Activated naive CD4-positive, alpha-beta T cell treated with anti-CD3 and anti-CD28 coated beads, Interleukin-2, amount 50 U/mL, for 24 hours (primary cell): ENCODE data around the gene BAIAP2.

Experiments used
- H3K27ac Mint-ChIP-seq: one replicate; pipeline ENCODE4 v1.8.0; 2021; ENCODE audit warnings: mild to moderate bottlenecking, mixed read lengths
- H3K27me3 Mint-ChIP-seq: one replicate; pipeline ENCODE4 v1.8.0; 2021; ENCODE audit warnings: mixed read lengths
- H3K36me3 Mint-ChIP-seq: one replicate; pipeline ENCODE4 v1.8.0; 2021; ENCODE audit warnings: mixed read lengths
- H3K4me1 Mint-ChIP-seq: one replicate; pipeline ENCODE4 v1.8.0; 2021; ENCODE audit warnings: mixed read lengths
- H3K4me3 Mint-ChIP-seq: one replicate; pipeline ENCODE4 v1.8.0; 2021; ENCODE audit warnings: mild to moderate bottlenecking, mixed read lengths
- H3K9me3 Mint-ChIP-seq: one replicate; pipeline ENCODE4 v1.8.0; 2021; ENCODE audit warnings: mixed read lengths

The BAIAP2 gene

GRCh38 chr17:81154961-81155360 is 120.0 kb downstream of the BAIAP2 start:
- no peaks in the 10 kb centered on the region for H3K9me3 Mint-ChIP-seq
- no peaks in the 10 kb centered on the region for H3K27me3 Mint-ChIP-seq
- H3K27ac Mint-ChIP-seq = no peak overlapping the region
- no peaks in the 10 kb centered on the region for H3K36me3 Mint-ChIP-seq
- H3K4me3 Mint-ChIP-seq = no peak overlapping the region
- no peaks in the 10 kb centered on the region for H3K4me1 Mint-ChIP-seq

- no peak overlapping the region for H3K4me3 Mint-ChIP-seq
These were observed 122.2 kb downstream of the BAIAP2 start for GRCh38 chr17:81156866-81157805.

DNA sequence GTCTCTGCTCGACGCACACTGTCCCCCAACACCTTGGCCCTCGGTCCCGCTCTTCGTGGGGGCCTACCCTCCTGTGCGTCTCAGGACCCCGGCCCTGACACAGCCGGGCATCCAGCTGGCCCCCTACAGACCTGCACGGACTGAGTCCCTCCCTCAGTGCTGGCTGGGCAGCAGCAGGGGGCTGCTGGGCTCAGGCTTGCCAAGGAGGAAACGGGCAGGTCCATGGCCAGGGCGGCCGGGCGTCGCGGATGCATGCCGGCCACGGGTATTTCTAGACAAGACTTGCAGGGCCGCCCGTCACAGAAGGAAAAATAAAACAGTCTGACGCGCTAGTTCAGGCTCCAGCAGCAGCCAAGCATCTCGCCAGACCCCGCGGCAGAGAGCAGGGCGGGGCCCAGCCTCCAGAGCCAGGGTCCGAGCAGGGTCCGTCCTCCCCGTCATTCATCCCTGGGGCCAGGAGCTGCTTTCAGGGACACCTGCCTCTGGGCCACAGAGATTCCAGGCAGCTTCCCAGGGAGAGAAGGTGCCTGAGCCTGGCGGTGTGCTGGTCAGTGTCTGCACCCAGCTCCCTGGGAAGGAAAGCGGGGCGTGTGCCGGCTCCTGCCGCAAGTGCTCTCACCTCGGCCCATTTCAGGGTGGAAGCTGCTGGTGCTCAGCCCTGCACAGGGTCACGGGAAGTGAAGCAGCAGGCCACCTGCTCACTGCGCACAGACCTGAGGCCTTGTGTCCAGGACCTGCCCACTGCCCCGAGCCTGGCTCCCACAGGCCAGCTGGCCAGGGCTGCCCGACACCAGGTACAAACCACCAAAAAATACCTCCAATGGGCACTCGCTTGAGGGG is 123.1 kb downstream of the BAIAP2 start:
- H3K36me3 Mint-ChIP-seq = no peaks in the 10 kb centered on the region
- H3K27ac Mint-ChIP-seq = no peak overlapping the region
- no peak overlapping the region for H3K4me3 Mint-ChIP-seq
- no peaks in the 10 kb centered on the region for H3K27me3 Mint-ChIP-seq
- H3K9me3 Mint-ChIP-seq = no peaks in the 10 kb centered on the region
- peaks cover 7% of the 10 kb centered on the region for H3K4me1 Mint-ChIP-seq

More at GRCh38 chr17:81156866-81157805, 122.2 kb downstream of the BAIAP2 start:
- Mint-ChIP-seq H3K36me3 (no peaks in the 10 kb centered on the region), H3K27ac (no peak overlapping the region), H3K9me3 (no peaks in the 10 kb centered on the region), H3K4me1 (peaks cover 7% of the 10 kb centered on the region), H3K27me3 (no peaks in the 10 kb centered on the region)

DNA sequence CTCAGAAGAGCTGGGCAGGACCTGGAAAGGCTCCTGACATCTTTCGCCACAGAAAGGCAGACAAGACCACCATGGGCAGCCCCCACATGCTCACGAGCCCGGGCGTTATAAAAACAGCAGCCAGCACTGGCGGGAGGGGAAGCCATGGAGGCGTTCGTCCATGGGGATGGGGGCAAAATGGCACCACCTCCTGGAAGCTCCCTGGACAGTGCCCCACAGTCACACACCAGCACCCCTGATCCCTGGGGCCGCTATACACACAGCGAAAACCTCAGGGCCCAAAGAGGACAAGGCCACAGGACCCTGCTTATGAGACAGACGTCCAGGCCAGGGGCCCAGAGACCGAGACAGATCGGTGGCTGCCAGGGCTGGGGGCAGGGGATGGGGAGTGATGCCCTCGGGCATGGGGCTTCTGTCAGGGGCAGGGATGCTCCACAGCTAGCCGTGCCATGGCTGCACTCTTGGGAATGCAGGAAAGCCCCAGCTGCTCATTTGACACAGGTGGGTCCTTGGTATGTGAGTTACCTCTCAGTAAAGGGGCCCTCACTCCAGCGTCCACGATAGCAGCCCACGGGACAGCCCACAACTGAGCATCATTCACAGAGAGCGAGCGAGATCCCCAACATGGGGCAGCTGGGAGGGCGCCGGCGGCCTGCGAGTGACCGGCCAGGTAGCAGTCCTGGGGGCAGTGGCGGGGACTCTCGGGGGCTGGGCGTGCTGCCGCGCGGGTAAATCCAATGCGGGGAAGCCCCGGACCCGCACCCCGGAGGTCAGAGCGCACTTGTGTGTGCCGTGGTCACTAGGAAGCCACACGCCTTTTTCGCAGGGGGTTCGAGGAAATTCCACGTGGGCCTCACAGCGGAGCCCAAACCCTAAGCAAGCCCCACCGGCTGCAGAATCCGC is 124.0 kb downstream of the BAIAP2 start:
- Mint-ChIP-seq H3K27ac (no peak overlapping the region), H3K9me3 (no peaks in the 10 kb centered on the region), H3K27me3 (no peaks in the 10 kb centered on the region), H3K4me1 (peaks cover 7% of the 10 kb centered on the region), H3K4me3 (no peak overlapping the region), H3K36me3 (no peaks in the 10 kb centered on the region)

GRCh38 chr17:81159611-81160265 is 124.8 kb downstream of the BAIAP2 start:
- Mint-ChIP-seq H3K27me3 (no peaks in the 10 kb centered on the region), H3K36me3 (no peaks in the 10 kb centered on the region), H3K4me3 (no peak overlapping the region), H3K9me3 (no peaks in the 10 kb centered on the region), H3K4me1 (peaks cover 11% of the 10 kb centered on the region), H3K27ac (no peak overlapping the region)

- H3K36me3 Mint-ChIP-seq = no peaks in the 10 kb centered on the region
- H3K27me3 Mint-ChIP-seq = no peaks in the 10 kb centered on the region
- peak overlapping the region; percentile 74 for H3K4me3 Mint-ChIP-seq
- no peaks in the 10 kb centered on the region for H3K9me3 Mint-ChIP-seq
- no peak overlapping the region for H3K27ac Mint-ChIP-seq
- peaks cover 11% of the 10 kb centered on the region for H3K4me1 Mint-ChIP-seq
These were observed 125.4 kb downstream of the BAIAP2 start for GRCh38 chr17:81160306-81160705.

DNA sequence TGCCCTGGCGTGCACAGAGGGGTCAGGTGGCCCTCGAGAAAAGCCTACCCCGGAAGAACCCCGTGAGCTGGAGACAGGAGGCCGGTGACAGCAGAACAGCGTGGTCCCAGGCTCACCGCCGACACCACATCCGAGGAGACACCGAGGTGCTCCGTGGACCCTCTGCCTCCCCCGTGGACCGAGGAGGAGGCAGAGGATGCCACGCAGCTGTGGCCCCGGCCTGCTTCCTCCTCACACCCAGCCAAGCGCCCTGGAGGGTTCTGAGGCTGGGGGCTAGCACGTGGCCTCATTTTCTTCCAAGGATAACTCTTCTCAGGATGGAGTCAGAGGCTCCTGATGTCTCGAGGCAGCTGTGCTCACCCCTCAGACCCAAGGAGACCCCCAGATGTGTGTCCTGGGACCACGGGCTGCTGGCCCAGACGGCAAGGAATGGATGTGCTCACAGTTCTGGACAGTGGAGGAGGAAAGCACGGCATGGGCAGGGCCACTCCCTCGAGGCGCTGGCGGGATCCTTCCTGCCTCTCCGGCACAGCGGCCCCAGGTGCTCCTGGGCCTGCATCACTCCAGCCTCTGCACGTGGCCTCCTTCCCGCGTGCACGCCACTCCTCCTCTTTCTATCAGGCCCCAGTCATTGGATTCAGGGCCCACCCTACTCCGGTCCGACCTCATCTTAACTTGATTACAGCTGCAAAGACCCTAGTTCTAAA is 125.9 kb downstream of the BAIAP2 start:
- Mint-ChIP-seq H3K4me1 (peaks cover 11% of the 10 kb centered on the region), H3K27me3 (no peaks in the 10 kb centered on the region), H3K9me3 (no peaks in the 10 kb centered on the region), H3K36me3 (no peaks in the 10 kb centered on the region), H3K27ac (peak overlapping the region; percentile 77), H3K4me3 (peak overlapping the region; percentile 74)

DNA sequence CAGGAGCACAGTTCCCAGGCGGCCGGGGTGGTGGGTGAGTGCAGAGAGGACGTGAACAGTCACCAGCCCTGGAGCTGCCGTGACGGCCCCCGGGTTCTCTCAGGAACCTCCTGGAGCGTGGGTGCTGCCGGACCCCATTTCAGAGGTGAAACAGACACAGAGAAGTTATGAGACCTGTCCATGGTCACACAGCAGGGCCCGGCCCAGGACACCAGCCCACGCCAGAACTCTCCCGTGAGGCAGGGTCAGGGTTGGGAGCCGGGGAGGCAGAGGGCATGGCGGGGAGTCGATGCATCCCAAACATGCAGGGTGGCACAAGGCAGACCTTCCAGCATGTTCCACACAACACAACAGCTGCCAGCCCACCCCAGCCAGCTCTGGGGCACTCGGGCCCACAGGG is 126.6 kb downstream of the BAIAP2 start:
- no peaks in the 10 kb centered on the region for H3K27me3 Mint-ChIP-seq
- H3K36me3 Mint-ChIP-seq = no peaks in the 10 kb centered on the region
- no peak overlapping the region for H3K4me3 Mint-ChIP-seq
- no peaks in the 10 kb centered on the region for H3K9me3 Mint-ChIP-seq
- H3K27ac Mint-ChIP-seq = peak overlapping the region; percentile 77
- H3K4me1 Mint-ChIP-seq = peaks cover 11% of the 10 kb centered on the region

DNA sequence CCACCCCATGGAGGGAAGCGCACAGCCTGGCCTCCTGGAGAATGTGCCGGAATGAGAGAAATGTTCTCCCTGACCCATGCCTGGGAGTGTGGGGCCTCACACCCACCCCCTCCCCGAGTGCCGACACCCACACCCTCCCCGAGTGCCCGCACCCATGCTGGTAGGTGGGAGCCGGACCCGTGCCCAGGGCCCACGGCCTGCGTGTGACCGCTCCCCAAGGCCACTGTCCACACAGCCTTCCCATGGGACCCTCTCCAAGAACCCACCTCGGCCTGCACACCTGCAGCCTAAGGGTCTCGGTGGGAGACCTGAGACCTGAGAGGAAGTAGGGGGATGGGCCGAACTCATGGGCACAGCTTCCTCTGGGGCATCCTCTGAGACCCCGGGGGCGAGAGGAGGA is 127.0 kb downstream of the BAIAP2 start:
- Mint-ChIP-seq H3K4me1 (peaks cover 11% of the 10 kb centered on the region), H3K36me3 (no peaks in the 10 kb centered on the region), H3K9me3 (no peaks in the 10 kb centered on the region), H3K27me3 (no peaks in the 10 kb centered on the region), H3K27ac (no peak overlapping the region), H3K4me3 (no peak overlapping the region)

GRCh38 chr17:81162491-81162890 is 127.5 kb downstream of the BAIAP2 start:
- no peak overlapping the region for H3K27ac Mint-ChIP-seq
- no peaks in the 10 kb centered on the region for H3K36me3 Mint-ChIP-seq
- no peaks in the 10 kb centered on the region for H3K9me3 Mint-ChIP-seq
- H3K4me3 Mint-ChIP-seq = no peak overlapping the region
- H3K27me3 Mint-ChIP-seq = peaks cover 1% of the 10 kb centered on the region
- peaks cover 15% of the 10 kb centered on the region for H3K4me1 Mint-ChIP-seq

GRCh38 chr17:81163051-81163695 is 128.2 kb downstream of the BAIAP2 start:
- H3K27ac Mint-ChIP-seq = no peak overlapping the region
- peaks cover 1% of the 10 kb centered on the region for H3K27me3 Mint-ChIP-seq
- no peak overlapping the region for H3K4me3 Mint-ChIP-seq
- peaks cover 15% of the 10 kb centered on the region for H3K4me1 Mint-ChIP-seq
- H3K36me3 Mint-ChIP-seq = no peaks in the 10 kb centered on the region
- no peaks in the 10 kb centered on the region for H3K9me3 Mint-ChIP-seq

- Mint-ChIP-seq H3K27ac (no peak overlapping the region), H3K36me3 (no peaks in the 10 kb centered on the region), H3K4me3 (no peak overlapping the region), H3K4me1 (peaks cover 15% of the 10 kb centered on the region), H3K27me3 (peaks cover 1% of the 10 kb centered on the region), H3K9me3 (no peaks in the 10 kb centered on the region)
These were observed 128.9 kb downstream of the BAIAP2 start for GRCh38 chr17:81163703-81164370.

DNA sequence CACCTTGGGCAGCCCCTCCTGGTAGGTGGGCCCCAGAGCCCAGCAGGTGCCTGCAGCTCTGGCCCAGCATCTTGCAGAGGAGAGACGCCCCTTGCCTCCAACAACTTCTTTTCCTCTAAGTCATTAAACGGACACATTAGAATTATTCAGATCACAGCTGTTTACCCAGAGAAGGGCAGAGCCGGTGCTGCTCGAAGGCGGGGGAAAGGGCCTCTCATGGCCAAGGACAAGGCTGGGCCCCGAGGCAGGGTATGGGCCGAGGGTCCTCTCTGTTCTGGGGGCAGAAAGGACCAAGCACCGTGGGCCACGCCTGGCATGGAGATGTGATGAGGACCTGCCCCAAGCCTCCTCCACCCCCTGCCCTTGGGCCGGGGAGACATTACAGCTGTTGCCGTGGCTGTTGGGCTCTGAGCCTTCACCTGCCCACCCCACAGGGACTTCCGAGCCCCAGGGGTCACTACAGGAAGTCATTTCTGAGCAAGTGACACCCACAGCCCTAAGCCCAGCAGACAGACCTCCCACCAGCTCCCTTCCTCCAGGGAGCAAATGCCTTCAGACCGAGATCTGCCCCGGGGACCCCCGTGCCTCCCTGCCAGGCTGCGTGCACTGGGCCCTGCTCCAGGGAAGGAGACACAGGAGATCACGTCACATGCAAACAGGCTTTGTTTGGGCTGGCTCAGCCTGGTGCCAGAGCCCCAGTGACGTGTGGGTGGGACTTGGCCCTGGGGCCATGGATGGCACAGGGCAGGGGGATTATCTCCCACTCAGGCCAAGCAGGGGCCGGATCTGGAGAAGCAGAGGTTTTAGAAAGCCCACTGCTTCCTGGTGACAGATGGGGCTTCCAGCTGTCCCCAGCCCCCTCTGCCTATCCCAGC is 129.7 kb downstream of the BAIAP2 start:
- Mint-ChIP-seq H3K4me3 (peak overlapping the region; percentile 59), H3K9me3 (no peaks in the 10 kb centered on the region), H3K27me3 (peaks cover 1% of the 10 kb centered on the region), H3K4me1 (peaks cover 15% of the 10 kb centered on the region), H3K36me3 (no peaks in the 10 kb centered on the region), H3K27ac (no peak overlapping the region)
